HG03095 (cell line): ENCODE measurements around the gene LTF.
"Not testable (repeated sequence)": the region's sequence is repeated elsewhere in the genome, so short reads cannot be mapped to it uniquely, and the experiment has no call there.

Source experiments
- ATAC-seq: cut with Tn5 transposase; IDR thresholded peaks from one replicate; pipeline ENCODE4 v1.9.1; 2021; ENCODE audit warnings: moderate library complexity; ENCODE audit not compliant: unreplicated experiment

Gene LTF

DNA sequence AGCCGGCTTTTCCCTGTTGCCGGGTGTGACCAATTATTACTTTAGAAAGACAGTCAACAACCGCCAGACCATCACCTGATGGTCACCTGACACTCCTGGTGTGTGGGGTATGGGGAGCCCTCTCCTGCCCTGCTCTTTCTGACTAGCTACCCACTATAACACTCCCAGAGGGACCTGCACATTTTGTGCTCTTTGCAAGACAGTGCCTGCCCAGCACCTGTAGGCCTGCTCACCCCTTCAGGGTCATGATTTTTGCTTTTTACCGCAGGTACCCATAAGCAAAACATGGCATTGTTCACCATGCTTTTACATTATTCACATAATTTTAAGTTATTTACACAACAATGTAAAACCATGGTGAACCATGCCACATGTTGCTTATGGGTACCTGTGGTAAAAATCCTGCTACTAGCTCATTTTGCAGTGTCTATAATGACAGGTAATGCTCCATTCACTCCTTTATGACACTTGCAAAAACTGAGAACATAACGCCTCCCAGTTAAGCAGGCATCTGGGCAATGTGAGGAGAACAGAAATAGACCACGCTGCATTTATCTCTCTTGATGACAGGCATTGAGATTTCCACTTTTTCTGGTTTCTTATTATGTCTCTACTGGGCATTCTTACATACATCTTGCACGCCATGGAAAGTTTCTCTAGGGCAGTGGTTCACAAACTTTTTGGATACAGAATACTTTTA lies 47.7 kb downstream of the LTF start:
- ATAC-seq, result no peak

DNA sequence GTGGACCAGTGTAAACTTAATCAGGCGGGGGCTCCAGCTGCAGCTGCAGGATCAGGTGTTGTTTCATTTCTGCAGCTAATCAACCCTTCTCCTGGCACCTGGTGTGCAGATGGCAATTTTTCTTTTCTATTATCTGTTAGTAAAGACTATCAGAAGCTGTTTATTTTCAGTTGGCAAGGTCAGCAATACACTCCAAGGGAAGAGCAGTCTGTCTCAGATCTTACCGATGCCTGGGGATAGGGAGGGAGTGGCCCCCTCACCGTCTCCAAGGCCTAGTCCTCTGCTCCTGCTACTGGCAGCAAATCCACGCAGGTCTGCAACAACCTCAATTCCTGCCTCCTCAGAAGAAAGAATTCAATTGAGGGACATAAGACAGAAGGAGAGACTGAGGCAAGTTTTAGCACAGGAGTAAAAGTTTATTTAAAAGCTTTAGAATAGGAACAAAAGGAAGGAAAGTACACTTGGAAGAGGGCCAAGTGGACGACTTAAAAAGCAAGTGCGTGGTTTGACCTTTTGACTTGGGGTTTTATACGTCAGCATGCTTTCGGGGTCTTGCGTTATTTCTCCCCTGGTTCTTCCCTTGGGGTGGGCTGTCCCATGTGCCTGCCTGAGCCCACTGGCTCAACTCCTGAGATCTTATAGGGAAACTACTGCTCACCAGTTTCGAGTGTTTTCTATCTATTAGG lies 48.4 kb downstream of the LTF start:
- ATAC-seq, result no peak

DNA sequence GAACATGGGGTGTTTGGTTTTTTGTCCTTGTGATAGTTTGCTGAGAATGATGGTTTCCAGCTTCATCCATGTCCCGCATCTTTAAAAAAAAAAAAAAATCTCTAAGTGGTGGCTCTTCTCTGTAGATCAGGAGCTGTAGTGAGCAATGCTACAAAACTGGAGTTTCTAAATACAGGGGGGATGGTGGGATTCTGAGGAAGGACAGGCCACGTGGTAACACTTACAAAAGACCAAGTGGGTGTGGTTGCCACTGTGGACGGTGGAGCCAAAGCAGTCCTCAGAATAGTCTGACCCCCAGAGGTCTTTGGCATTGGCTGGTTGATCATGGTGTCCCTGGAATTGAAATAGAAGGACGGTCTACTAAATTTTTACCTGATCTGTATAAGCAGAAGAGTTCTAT lies 50.0 kb downstream of the LTF start:
- no peak for ATAC-seq

DNA sequence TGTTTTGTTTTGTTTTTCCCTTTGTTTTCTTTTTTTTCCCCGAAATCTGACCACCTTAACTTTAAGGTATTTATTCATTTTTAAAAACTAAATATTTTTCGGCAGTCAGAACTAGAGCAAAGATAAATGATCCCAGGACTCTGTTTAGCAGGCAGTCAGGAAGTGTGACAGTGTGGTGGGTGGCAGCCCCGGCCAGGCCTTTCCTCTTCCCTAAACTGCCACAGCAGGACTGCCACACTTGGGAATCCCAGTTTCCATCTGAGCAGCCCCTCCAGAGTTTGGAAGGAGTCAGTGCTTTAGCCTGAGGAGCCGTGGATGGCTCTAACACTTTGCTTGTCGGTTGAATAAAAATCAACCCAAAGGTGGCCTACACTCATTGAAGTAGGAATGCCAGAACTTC lies 50.8 kb downstream of the LTF start:
- ATAC-seq, result no peak

DNA sequence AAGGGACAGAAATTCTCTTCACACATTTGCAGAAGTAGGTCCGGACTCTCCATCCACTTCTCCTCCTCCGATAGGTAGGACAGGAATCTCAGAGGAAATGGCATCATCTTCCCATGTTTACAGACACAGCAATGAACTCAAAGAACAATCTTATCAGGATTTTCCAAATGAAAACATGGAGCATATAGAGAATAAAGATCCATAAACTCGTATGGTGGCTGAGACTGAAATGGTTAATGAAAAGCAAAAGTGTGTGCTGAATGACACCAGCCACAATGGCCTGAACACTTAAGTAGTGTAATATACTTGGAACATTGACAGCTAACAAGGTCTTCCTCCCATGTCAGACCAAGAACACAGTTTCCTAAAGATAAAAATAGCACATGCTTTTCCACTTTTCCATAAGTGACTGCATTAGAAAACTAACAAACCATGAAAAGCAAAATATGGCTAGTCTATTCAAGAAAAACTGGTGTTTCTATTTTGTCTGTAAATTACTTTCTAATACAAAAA lies 51.9 kb downstream of the LTF start:
- no peak for ATAC-seq

DNA sequence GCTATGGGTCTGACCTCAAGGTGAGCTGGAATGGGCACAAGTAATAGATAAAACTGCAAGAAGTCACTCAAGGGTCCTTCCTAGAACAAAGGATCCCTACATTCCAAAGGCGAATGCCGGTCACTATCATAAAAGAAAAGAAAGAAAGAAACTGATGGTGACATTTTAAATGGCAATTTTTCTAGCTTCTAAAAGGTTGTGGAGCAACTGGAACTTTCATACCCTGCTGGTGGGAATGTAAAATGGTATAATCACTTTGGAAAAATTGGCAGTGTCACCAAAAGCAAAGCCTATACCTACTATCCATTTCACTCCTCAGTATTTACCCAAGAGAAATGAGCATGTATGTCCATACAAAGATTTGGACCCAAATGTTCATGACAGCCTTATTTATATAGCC lies 53.4 kb downstream of the LTF start:
- no peak for ATAC-seq

DNA sequence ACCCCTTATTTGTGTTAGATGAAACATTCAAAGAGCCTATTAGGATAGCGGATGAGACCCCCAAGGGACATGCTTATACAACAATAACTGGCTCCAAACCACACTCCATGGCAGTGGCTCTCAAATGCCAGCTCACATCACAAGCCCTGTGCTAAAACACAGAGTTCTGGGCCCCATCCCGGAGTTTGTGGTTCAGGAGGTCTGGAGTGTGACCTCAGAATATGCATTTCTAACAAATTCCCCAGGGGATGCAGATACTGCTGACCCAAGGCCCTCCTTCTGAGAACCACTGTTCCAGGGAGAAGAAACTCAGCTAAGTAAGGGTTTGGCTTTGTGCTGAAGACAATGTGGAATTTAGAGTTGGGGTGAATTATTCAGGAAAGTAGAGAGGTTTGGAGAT lies 54.0 kb downstream of the LTF start:
- ATAC-seq, result no peak

DNA sequence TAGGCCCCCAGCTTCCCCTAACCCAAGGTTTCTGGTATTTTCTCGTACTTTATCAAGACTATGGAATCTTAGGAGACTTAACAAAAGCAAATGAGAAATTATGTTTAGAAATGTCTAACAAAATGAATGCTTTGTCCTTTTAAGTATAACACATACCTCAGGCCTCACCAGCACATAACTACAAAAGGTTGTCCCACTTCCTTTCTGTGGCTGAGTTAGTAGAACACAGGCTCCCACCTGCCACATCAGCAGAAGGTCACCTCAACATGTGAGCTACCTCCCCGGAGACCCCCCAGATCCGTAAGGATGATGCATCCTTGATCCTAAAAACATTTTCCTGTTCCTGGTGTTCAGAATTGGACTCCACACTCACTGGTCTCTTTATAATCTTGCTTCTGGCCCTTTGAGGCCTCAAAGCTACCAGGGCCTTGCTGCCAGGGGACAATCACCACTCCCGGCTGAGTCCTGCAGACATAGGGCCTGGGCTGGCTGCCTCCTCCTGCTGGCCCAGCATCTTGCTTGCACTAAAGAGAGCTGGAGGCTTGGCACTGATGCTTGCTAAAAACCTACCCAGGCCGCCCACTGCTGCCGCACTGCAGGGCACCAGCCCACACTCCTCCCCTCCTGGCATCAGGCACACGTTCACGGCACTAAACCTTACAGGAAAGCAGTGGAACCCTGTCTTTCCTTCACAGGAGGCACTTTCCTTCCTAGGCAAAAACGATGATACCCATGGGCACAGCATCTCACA lies 54.8 kb downstream of the LTF start:
- no peak for ATAC-seq

DNA sequence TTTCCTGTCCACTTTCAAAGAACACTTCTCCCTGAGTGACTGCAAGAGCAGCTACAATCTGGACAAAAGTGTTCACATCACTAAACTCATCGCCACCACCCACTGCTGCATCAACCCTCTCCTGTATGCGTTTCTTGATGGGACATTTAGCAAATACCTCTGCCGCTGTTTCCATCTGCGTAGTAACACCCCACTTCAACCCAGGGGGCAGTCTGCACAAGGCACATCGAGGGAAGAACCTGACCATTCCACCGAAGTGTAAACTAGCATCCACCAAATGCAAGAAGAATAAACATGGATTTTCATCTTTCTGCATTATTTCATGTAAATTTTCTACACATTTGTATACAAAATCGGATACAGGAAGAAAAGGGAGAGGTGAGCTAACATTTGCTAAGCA lies 55.9 kb downstream of the LTF start:
- ATAC-seq, result no peak

DNA sequence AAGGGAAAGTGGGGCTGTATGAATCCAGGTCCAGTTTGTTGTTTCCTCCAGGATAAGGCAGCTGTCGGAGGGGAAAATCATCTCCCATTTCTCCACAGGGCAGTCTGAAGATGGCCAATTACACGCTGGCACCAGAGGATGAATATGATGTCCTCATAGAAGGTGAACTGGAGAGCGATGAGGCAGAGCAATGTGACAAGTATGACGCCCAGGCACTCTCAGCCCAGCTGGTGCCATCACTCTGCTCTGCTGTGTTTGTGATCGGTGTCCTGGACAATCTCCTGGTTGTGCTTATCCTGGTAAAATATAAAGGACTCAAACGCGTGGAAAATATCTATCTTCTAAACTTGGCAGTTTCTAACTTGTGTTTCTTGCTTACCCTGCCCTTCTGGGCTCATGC lies 56.7 kb downstream of the LTF start:
- no peak for ATAC-seq

DNA sequence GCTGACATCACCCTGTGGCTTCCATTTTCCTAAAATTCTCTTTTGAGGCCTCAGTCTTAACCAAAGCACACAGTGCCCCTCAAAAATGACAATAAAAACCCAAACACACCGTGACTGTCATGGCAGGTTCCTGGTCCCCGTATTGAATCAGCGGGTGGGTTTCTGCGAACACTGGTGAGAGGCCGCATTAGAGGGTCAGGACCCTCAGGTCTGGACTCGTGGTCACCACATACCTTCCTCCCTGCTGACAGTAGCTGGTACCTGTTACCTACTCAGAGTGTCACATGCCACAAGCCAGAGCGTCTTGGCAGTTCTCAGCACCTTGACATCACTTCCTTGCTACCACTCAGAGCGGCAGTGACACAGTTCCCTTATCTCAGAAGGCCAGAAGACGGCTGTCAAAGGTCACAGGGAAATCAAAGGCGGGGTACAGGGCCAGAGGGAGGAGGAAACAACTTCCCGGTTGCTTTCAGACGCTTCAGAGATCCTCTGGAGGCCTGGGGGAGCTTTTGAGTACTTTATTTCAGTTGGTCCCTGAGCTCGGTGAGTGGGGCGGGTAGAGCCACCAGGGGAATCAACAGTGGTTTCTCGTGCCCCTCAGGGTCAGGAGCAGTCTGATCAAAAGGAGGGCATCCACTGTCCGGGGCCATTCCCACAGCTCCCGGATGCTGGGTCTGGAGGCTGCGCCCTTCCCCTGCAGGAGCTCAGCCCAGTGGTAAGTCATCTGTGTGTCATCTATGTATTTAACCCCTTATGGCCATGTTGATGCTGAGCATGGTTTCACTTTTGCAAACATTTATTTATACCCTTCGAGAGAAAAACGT lies 57.7 kb downstream of the LTF start, which contains the start of the genes CCR5AS and CCRL2:
TSS of gene CCR5AS (minus strand) at position 279 of the 824 bp plus-strand sequence.
TSS of gene CCRL2 (plus strand) at position 472 of the 824 bp plus-strand sequence. CDS start 821 bp downstream, outside the sequence.
- no peak for ATAC-seq

DNA sequence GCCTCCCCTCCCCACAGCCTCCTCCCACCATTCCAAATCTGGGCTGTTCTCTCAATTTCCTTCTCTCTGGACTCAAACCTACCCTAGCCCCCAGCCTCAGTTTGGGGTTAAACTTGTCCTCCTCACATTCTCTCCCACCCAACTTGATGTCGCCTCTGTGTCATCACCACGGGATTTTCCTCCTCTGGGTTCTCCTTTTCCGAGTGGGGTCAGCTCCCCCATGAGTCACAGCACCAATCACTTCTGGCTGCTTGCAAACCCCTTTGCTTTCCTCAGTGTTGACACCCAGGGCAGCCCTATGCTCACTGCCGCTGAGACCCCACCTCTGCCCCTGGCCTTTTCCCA lies 58.3 kb downstream of the LTF start:
- ATAC-seq, result no peak

DNA sequence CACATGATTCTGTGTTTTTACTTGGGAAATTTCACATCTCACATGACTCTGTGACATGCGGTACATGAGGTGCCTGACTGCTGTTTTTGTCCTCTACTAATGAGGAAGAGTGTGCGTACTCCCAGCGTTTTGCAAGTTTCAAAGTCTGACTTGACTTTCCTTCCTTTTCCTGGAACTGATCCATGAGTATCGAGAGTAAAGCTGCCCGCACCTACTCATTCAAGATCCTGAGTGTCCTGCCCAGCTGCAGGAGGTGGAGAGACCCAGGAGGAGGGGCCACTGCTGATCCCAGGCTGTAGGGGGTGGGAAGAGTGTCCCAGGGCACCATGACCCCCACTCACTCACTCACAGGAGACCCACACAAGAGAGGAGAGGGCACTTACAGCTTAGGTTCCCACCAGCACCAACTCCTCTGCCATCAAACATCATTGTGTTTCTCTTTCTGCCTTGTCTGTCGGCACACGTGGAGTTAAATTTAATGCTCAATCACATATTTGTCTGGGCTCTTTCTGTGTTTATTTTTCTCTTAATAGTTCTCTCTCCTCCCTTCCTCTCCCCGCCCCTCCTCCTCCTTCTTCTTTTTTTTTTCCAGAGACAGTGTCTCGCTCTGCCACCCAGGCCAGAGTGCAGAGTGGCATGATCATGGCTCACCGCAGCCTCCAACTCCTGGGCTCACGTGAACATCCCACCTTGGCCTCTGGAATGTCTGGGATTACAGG lies 59.2 kb downstream of the LTF start:
- no peak for ATAC-seq

DNA sequence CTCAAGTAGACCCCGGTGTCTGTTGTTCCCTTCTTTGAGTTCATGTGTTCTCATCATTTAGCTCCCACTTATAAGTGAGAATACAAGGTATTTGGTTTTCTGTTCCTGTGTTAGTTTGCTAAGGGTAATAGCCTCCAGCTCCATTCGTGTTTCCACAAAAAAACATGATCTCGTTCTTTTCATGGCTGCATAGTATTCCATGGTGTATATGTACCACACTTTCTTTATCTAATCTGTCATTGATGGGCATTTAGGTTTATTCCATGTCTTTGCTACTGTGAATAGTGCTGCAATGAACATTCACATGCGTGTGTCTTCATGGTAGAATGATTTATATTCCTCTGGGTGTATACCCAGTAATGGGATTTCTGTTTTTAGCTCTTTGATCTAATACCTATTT lies 61.8 kb downstream of the LTF start:
- not testable (repeated sequence) for ATAC-seq

DNA sequence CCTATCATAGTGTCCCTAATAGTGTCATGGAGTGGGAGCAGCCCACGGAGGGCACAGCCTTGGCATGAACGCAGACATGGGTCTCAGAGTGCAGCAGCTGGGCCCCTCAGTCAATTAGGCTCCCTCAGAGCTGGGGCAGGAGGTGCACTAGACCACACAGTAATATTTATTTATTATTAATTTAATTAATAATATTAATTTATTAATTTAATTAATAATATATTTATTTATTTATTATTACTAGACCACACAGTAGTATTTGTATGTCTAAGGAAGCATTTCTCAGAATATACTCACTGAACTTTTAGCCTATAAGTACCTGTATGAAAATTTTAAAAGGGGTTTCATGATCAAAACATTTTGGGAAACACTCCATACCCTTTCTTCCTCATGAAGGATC lies 63.1 kb downstream of the LTF start:
- no peak for ATAC-seq

DNA sequence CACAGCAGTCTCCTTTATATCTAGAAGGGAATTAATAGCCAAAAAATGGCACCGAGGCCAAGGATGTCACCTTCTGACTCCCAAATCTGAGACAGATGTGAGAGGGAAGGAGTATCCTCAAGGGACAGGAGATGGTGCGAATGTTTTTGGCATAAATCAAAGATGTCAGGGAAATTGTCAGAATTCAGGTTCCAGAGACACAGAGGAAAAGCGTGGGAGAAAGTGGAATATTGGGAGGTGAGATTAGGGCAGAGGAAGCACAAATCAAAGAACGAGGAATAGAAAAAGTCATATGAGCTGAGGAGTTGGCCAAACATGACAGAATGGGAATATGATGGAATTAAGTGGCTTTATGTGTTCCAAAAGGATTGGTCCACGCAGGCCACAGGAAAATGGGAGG lies 63.9 kb downstream of the LTF start:
- ATAC-seq, result no peak

DNA sequence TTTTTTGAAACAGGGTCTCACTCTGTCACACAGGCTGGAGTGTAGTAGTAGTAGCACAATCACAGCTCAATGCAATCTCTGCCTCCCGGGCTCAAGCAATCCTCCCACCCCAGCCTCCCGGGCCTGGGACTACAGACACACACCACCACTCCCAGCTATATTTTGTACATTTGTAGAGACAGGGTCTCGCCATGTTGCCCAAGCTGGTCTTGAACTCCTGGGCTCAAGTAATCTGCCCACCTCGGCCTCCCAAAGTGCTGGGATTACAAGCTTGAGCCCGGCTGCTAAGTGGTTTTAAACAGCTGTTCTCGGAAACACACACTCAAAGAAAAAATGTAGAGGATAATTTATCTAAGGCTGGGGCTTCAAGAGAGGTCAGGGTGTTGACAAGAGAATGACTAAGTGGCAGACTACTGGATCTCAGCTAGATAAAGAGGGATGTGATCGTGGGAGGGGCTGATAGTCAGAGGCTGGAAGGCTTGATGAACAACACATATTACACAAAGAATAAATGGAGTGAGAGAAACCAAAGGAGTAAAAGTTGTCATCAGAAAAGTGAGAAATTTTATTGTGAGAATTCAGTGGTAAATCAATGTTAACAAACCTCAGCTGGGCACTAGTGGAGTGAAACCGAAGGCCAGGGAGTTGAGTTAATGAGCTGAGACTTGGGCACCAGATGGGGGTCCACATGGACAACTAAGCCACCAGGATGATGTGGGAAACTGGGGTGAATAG lies 64.5 kb downstream of the LTF start:
- ATAC-seq, result no peak

DNA sequence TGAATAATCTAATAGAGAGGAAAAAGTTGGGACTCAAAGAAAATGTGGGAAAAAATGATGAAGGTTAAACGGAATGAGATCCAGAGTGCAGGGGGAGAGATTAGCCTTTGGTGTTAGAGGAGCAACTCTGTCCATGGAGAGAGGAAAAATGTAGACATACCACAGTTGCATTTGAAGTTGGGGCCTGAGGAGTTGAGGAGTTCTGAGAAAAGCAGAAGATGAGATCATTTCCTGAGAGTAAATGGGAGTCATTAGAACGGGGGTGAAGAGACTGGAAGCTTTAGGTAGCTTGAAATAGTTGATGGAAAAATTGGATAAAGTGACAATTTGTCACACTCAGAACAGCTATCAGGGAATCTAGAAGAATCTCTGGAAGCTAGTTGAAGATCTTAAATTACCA lies 65.1 kb downstream of the LTF start:
- no peak for ATAC-seq

DNA sequence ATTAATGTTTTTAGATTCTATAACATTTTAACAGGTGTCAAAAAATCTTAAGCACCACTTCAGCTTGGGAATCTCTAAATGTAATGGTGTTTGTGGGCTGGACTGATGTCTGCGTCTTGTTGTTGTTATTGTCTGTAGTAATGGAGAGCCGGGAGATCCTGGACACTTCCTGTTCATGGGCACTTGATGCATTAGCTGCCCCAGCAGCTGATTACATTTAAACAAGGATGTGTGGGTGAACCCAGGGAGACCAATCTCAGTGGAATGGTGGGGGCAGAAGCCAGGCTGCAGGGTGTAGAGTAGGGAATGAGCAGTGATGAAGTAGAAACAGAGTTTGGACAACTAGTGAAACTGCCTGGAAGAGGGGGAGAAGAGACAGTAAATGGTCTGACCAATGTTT lies 65.6 kb downstream of the LTF start:
- ATAC-seq, result no peak
